Amygdala (tissue), 56 donors: ENCODE data around the gene MECR.

Source experiments
- DNase-seq, 56 donors: peaks; one replicate each; lab custom pipeline; 2025; lab: John Stamatoyannopoulos, UW

The MECR gene

DNA sequence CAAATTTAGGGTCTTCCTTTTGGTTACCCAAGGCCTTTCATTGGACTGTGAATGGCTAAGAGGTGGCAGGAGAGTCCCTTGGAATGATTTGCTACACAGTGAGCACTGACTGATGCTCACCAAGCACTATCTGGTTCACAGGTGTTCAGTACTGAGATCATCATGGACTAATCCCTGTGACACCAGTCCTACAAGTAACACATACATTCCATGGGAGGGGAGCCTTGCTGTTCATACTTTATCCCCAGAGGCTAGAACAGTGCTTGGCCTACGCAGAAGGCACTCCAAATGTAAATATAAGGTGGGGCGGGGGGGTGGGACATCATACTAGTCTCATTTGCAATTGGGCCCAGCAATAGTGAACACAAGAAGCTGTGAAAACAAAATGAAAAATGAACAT is 86.6 kb downstream of the MECR start:
- no peak for DNase-seq

DNA sequence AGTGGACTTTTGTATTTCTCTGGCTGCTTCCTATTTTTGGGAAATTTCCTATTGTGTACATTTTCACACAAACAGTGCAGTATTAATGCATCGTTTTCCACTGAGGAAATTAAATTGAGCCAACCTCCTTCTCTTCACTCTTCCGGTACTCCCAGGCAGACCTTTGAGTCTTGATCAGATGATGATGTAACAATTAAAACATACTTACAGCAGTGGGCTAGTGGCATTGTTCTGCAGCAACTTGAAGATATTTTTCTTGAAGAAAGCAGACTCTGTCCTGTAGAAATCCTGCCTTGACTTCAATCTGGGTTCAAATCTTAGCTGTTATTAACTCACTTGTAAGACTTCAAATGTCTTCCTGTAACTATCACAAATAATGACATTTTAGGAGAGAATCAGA is 88.0 kb downstream of the MECR start:
- DNase-seq, result no peak
